ENCODE results near the gene HORMAD2. TPM values are rescaled to one million over a fixed set of nuclear protein-coding genes. Genes with fewer than 3 reads are reported as not detected.

HORMAD2 gene
- total and polyA plus RNA-seq, 2 donors (not counting 1 experiment from before 2014, with no cell fraction given), result not detected

- H3K4me3 ChIP-seq (ENCODE audit: control extremely low read depth in 1 of 5, extremely low read depth in 1 of 5, insufficient read depth in 1 of 5, low read depth in 2 of 5, low read length in 4 of 5), result no peak overlapping the region
- no peaks in the 10 kb centered on the region for H3K9me3 ChIP-seq (ENCODE audit: control extremely low read depth in 1 of 3, control insufficient read depth in 2 of 3, insufficient read depth in 1 of 3, low read length in 2 of 3)
- peaks cover 0 to 24% (median 7%) of the 10 kb centered on the region in 4 experiments for H3K27me3 ChIP-seq (replicated peaks in 1 of 4; ENCODE audit: control extremely low read depth in 1 of 4, control insufficient read depth in 3 of 4, insufficient read depth in 4 of 4, low read length in 3 of 4)
- H3K79me2 ChIP-seq (ENCODE audit: control insufficient read depth, insufficient read depth, low read length), result no peaks in the 10 kb centered on the region
- H3K27ac ChIP-seq (ENCODE audit: low read length in 2 of 2), result no peak overlapping the region
- TF ChIP-seq EZH2 (IDR thresholded peaks at IDR 0.05; ENCODE audit: borderline replicate concordance, insufficient read depth, low read depth, low read length, poor library complexity, severe bottlenecking) (no peak), CTCF (IDR thresholded peaks at IDR 0.05) (no peak)
- H3K4me2 ChIP-seq (replicated peaks; ENCODE audit: low read depth, low read length, poor library complexity, severe bottlenecking), result no peak overlapping the region
- intact Hi-C loops (cut with micrococcal nuclease), result no loop called here
- POLR2A ChIA-PET, result no interaction called here
- H3K4me1 ChIP-seq (ENCODE audit: control insufficient read depth in 2 of 2, insufficient read depth in 2 of 2, low read length in 2 of 2), result no peaks in the 10 kb centered on the region
- no peak for ATAC-seq (ENCODE audit: low read depth)
- no peaks in the 10 kb centered on the region for H3K4me1 Mint-ChIP-seq
- no peak overlapping the region for H3K27ac Mint-ChIP-seq
- H2AFZ ChIP-seq (ENCODE audit: insufficient read depth, low read depth, low read length, poor library complexity, severe bottlenecking), result no peak overlapping the region
- H3K4me3 Mint-ChIP-seq, result no peak overlapping the region
- CTCF ChIA-PET, result no interaction called here
- no CpG with 5 or more reads among the region's 2 CpGs for WGBS (ENCODE audit: insufficient coverage)
- no peaks in the 10 kb centered on the region for H4K20me1 ChIP-seq (ENCODE audit: control insufficient read depth, insufficient read depth, low read length, poor library complexity, severe bottlenecking)
- H3K9ac ChIP-seq (ENCODE audit: low read length), result no peak overlapping the region
- no peak for DNase-seq
- H3K36me3 ChIP-seq (replicated peaks in 1 of 2; ENCODE audit: control extremely low read depth in 1 of 2, control insufficient read depth in 1 of 2, extremely low read depth in 1 of 2, insufficient read depth in 2 of 2, low read length in 1 of 2), result no peaks in the 10 kb centered on the region
- no peaks in the 10 kb centered on the region for H3K9me3 Mint-ChIP-seq (ENCODE audit: insufficient read depth)
- H3K27me3 Mint-ChIP-seq, result peaks cover 20% of the 10 kb centered on the region
These were observed 87.0 kb downstream of the HORMAD2 start for GRCh38 chr22:30167296-30167695.

- ATAC-seq (ENCODE audit: low read depth), result no peak
- H3K27me3 Mint-ChIP-seq, result peaks cover 20% of the 10 kb centered on the region
These were observed 87.5 kb downstream of the HORMAD2 start for GRCh38 chr22:30167734-30168133.

More at GRCh38 chr22:30167734-30168133, 87.5 kb downstream of the HORMAD2 start:
- H3K4me2 ChIP-seq (replicated peaks; ENCODE audit: low read depth, low read length, poor library complexity, severe bottlenecking), result no peak overlapping the region
- CTCF ChIA-PET, result no interaction called here
- POLR2A ChIA-PET, result no interaction called here
- no peaks in the 10 kb centered on the region for H3K79me2 ChIP-seq (ENCODE audit: control insufficient read depth, insufficient read depth, low read length)
- WGBS (ENCODE audit: insufficient coverage), result no CpG with 5 or more reads among the region's 1 CpG
- H3K4me1 ChIP-seq (ENCODE audit: control insufficient read depth in 2 of 2, insufficient read depth in 2 of 2, low read length in 2 of 2), result no peaks in the 10 kb centered on the region
- intact Hi-C loops (cut with micrococcal nuclease), result no loop called here
- H3K4me3 ChIP-seq (ENCODE audit: control extremely low read depth in 1 of 5, extremely low read depth in 1 of 5, insufficient read depth in 1 of 5, low read depth in 2 of 5, low read length in 4 of 5), result no peak overlapping the region
- no peak overlapping the region for H3K27ac Mint-ChIP-seq
- peaks cover 0 to 24% (median 7%) of the 10 kb centered on the region in 4 experiments for H3K27me3 ChIP-seq (replicated peaks in 1 of 4; ENCODE audit: control extremely low read depth in 1 of 4, control insufficient read depth in 3 of 4, insufficient read depth in 4 of 4, low read length in 3 of 4)
- DNase-seq, result no peak
- H4K20me1 ChIP-seq (ENCODE audit: control insufficient read depth, insufficient read depth, low read length, poor library complexity, severe bottlenecking), result no peaks in the 10 kb centered on the region
- H3K9me3 Mint-ChIP-seq (ENCODE audit: insufficient read depth), result no peaks in the 10 kb centered on the region
- H3K4me1 Mint-ChIP-seq, result no peaks in the 10 kb centered on the region
- no peak overlapping the region for H3K9ac ChIP-seq (ENCODE audit: low read length)
- no peak overlapping the region for H3K4me3 Mint-ChIP-seq
- no peaks in the 10 kb centered on the region for H3K36me3 ChIP-seq (replicated peaks in 1 of 2; ENCODE audit: control extremely low read depth in 1 of 2, control insufficient read depth in 1 of 2, extremely low read depth in 1 of 2, insufficient read depth in 2 of 2, low read length in 1 of 2)
- no peak overlapping the region for H3K27ac ChIP-seq (ENCODE audit: low read length in 2 of 2)
- TF ChIP-seq CTCF (IDR thresholded peaks at IDR 0.05) (no peak), EZH2 (IDR thresholded peaks at IDR 0.05; ENCODE audit: borderline replicate concordance, insufficient read depth, low read depth, low read length, poor library complexity, severe bottlenecking) (no peak)
- H3K9me3 ChIP-seq (ENCODE audit: control extremely low read depth in 1 of 3, control insufficient read depth in 2 of 3, insufficient read depth in 1 of 3, low read length in 2 of 3), result no peaks in the 10 kb centered on the region
- no peak overlapping the region for H2AFZ ChIP-seq (ENCODE audit: insufficient read depth, low read depth, low read length, poor library complexity, severe bottlenecking)

Measured in B cell (primary cell).